ENCODE measurements around the gene PBX4. TPM values are rescaled to one million over a fixed set of nuclear protein-coding genes. Genes with fewer than 3 reads are reported as not detected.
A peak's percentile ranks its signal among the peaks of the same experiment; 100 is the strongest.
"Not testable (repeated sequence)": the region's sequence is repeated elsewhere in the genome, so short reads cannot be mapped to it uniquely, and the experiment has no call there.

Gene PBX4
- total RNA-seq, 1 donor from 2014 or later, result not detected

DNA sequence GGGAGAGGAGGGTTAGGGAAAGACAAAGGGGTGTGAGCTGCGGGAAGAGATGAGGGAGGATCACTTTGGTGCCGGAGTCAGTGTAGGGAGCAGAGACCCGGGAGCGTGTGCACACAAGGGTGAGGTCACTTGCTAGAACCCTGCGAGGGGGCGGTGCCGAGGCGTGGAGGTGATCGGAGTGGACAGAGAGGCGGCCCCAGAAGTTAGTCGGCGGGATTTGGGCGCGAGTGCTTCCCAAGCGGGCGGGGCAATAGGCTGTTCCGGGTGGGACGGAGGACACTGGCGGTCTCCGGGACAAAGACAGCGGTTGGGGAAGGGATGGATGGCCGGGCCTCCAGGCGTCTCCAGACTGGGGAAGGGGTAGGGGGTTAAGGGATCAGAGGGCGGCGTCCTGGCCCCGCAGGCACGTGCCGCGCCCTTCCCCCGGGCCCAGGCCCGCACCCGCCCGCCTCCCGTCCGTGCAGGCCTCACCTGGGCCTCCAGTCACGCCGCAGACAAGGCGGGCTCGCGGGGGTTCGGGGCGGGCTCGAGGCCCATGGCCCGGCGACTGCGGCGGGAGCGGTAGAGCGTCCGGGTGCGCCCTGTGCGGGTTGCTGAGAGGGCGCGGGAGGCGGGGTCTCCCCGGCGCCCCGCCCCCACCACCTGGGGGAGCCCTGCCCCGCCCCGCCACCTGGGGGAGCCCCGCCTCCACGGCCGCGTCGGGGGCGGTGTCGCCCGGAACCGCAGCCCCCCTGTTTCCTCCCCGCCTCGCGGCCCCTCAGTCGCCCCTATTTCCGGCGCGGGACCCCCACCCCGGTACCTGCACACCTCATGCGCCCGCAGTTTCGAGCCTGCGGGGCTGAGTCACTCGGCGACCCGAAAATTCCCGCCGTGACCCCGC lies 9.4 kb upstream of the PBX4 start, which contains the start of gene LPAR2:
Gene LPAR2 (minus strand): TSS at position 600 of the 880 bp plus-strand sequence. CDS start 945 bp downstream, outside the sequence.
- no peak for DNase-seq (ENCODE audit: low read depth in 2 of 2)

DNA sequence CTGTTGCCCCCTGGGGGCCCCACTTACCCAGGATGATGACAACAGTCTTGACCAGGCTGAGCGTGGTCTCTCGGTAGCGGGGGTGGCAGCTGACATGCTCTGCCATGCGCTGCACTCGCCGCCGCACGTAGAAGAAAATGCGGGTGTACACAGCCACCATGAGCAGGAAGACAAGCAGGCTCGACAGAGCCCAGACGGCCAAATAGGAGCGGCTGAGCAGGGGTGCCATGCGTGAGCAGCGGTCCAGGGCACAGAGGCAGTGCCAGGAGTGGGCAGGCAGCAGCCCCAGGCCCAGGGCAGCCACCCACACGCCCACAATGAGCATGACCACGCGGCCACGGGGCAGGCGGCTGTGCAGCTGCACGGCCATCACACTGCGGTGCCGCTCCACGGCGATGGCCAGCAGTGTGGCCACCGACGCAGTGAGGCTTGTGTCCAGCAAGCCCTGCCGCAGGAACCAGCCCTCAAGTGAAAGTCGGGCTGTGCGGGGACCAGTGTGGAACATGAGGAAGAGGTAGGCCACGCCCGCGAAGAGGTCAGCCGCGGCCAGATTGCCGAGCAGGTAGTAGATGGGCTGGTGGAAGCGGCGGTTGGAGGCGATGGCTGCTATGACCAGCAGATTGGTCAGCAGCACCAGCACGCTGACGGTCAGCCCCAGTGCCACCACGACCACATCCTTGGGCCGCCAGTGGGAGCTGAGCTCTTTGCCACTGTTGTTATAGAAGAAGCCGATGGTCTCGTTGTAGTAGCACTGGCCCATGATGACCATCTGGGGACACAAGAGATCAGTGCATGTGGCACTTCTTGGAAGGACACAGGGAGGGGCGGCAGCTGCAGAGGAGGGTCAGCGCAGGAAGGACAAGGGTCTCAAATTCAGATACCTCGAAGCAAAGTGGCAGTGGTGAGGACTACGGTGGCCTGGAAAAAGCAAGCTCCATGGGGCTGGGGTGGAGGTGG lies 8.3 kb upstream of the PBX4 start:
- DNase-seq (ENCODE audit: low read depth in 2 of 2), result no peak

DNA sequence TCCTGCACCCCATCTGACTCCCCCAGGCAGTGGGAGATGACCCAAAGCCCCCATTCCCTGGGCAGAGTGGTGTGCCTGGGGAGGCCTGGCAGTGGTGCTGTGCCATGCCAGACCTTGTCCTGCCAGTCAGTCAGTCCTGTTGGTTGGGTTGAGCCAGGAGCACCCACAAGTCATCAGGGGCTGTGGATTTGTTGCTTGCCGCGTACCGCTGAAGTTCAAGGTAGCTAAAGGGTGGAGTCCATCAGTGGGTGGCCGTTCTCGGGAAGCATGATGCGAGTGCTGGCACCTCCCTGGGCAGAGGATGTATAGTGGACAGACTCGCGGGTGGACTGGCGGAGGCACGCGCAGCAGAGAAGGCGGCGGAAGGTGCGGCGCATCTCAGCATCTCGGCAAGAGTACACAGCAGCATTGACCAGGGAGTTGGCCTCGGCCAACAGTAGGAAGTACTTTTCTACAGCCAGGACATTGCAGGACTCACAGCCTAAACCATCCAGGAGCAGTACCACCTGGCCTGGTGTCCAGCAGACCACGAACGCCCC lies 5.6 kb upstream of the PBX4 start:
- no peak for DNase-seq (ENCODE audit: low read depth in 2 of 2)

DNA sequence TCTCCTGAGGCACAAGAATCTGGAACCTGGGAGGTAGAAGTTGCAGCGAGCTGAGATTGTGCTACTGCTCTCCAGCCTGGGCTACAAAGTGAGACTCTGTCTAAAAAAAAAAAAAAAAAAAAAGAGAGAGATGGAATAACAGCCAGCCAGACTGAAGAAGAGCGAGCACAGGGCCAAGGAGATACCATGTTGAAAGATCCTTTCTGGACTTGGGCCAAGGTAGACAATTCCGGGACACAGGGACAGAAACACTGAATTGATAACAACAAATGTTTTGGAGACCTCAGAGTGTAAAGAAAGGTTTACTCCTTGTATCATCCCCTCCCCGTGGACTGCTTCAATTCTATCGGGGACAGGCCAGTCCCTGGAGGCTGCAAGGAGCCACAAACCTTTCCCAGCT lies 4.9 kb upstream of the PBX4 start:
- DNase-seq (ENCODE audit: low read depth in 2 of 2), result no peak

DNA sequence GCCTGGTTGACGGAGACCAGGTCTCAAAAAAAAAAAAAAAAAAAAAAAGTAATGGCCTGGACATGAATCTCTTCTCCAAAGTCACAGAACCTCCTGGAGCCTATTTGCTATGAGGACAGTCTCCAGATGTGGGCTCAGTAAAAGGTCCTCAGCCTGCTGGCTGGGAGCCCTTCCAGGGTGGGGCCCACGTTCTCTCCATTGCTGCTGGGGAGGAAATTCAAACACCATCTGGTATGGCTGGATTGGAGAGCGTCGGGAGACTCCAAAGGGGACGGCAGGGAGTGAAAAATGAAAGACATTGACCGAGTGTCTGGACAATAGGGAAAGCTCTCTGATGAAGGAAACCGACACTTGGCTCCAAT lies 1.3 kb upstream of the PBX4 start:
- DNase-seq (ENCODE audit: low read depth in 2 of 2), result no peak

DNA sequence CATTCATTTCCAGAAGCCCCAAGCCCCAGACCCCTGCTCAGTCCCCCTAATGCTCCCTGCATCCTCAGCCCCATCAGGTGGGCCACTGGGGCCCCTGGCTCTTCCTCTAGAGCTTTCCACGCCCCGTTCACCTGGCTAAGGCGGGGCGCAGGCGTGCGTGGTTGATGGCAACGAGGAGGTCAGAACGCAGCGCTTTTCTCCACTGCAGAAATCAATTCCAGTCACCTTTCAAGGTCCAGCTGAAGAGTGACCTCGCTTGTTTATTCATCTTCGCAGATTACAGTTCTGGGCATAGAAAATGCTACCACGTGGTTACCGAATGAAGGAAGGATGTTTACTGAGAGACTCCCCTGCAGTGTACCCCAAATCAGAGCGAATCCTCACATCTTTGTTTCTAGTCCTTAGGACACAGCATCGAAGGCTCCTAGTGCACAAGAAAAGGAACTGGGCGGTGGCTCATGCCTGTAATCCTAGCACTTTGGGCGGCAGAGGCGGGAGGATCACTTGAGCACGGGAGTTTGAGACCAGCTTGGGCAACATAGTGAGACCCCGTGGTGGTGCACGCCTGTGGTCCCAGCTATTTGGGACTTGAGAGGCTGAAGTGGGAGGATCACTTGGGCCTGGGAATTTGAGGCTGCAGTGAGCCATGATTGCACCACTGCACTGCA lies 828 bp upstream of the PBX4 start:
- no peak for DNase-seq (ENCODE audit: low read depth in 2 of 2)

DNA sequence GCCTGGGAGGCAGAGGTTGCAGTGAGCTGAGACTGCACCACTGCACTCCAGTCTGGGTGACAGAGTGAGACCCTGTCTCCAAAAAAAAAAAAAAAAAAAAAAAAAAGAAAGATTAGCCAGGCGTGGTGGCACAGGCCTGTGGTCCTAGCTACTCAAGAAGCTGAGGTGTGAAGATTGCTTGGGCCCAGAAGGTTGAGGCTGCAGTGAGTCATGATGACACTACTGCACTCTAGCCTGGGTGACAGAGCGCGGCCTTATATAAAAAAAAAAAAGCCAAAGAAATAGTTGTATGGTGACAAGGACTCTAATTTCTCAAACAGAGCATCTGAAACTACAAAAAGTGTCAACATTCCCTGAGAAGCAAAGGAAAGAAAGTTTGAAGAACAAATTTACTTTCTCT lies 3.4 kb downstream of the PBX4 start:
- DNase-seq (ENCODE audit: low read depth in 2 of 2), result no peak

DNA sequence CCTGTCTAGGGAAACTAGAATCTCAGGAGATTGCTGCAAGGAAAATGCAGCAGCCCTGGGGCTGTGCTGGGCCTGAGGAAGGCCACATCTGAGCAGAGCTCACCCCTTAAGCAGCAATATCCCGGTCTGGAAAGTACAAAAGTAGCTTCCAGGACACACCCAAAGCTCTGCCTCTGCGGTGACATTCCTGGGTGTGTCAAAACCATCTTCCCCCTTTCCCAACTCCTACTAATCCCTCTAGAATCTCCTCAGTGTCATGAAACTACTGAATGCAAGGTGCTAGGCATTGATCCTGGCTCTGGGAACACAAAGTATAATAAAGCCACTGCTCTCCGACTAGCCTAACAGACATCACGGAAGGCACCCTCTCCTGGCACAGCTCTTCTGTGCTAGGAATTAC lies 5.0 kb downstream of the PBX4 start:
- DNase-seq (ENCODE audit: low read depth in 2 of 2), result no peak

DNA sequence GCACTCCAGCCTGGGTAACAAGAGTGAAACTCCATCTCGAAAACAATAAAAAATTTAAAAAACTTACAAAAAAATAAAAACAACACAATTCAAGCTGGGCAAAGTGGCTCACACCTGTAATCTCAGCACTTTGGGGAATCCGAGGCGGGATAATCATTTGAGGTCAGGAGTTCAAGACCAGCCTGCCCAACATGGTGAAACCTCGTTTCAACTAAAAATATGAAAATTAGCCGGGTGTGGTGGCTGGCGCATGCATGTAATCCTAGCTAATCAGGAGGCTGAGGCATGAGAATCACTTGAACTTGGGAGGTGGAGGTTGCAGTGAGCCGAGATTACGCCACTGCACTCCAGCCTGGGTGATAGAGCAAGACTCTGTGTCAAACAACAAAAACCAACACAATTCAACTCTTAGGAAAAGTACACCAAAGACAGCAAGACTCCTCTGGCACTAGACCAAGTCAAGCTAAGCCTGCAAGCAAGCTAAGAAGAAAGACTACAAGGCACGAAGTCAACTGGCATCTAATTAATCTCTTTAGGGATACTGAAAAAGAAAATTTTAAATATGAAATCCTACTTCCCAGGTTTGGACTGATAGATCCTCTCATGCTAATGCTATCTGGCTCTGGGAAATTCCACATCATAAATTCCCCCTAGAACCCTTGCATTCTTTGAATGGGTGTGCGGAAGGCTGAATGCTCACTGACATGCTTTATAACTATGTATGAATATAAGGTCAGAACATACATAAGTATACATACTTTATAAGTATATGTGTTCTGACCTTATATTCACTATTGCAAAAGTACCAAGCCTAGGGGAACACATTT lies 7.9 kb downstream of the PBX4 start:
- DNase-seq (ENCODE audit: low read depth in 2 of 2), result no peak

DNA sequence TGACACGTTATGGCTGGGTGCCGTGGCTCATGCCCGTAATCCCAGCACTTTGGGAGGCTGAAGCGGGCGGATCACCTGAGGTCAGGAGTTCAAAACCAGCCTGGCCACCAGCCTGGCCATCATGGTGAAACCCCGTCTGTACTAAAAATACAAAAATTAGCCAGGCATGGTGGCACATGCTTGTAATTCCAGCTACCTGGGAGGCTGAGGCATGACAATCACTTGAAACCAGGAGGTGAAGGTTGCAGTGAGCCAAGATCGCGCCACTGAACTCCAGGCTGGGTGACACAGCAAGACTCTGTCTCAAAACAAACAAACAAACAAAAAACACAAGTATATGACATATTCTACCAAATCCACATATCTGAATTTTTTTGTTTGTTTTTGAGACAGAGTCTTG lies 11.8 kb downstream of the PBX4 start:
- DNase-seq (ENCODE audit: low read depth in 2 of 2), result not testable (repeated sequence)

DNA sequence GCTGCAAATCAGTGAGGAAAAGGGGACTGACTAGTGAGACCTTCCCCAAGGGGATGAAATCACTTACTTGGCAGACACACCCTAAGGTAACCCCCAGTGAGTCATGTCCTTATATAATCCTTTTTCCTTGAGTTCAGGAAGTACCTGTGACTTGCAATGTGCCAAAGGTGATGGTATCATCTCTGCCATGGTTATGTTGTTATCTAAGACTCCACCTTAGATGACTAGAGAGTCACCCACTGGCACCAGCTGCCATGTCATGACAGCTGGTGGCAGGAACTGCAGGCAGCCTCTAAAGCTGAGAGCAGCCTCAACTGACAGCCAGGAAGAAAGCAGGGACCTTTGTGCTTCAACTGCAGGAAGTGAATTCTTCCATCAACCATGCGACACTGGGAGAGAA lies 12.5 kb downstream of the PBX4 start:
- no peak for DNase-seq (ENCODE audit: low read depth in 2 of 2)

DNA sequence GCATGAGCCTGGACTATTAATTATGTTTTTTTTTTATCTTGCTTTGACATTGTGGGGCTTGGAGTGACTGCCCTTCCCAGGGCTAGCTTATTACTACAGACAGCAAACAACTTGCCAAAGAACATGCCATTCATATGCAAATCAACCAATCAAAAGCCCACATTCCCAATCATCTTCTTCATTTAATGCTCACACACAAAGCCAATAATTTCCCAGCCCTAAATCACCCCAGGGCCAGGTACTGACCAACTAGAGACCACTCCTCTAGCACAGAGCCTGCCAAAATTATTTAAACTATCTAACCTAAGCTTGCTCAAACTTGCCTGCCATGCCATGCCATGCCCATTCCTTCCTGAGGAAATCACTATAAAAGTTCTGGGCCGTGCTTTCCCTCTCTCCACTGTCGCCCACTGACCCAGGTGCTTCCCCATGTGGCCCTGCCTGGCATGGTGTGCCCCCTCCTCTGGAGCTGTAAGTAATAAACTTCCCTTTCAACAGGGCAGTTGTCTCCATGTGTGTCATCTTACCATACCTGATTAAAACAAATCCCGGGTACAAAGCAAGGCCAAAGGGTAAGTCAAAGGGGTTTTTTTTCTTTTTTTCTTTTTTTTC lies 15.7 kb downstream of the PBX4 start:
- DNase-seq (ENCODE audit: low read depth in 2 of 2), result no peak

DNA sequence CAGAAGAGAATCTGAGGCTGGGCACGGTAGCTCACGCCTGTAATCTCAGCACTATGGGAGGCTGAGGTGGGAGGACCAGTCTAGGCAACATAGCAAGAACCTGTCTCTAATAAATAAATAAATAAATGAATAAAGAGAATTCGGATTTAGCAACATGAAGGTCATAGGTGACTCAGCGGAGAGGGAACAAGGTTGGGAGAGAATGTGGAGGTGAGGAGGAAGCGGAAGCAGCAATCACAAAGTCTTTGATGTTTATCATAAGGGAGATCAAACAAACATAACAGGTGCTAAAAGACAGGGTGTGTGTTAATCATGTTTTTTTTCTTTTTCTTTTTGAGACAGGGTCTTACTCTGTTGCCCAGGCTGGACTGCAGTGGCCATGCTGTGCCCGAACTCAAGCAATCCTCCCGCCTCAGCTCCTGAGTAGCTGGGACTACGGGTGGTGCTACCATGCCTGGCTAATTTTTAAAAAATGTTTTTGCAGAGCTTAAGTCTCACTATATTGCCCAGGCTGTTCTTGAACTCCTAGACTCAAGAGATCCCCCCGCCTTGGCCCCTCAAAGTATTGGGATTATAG lies 16.3 kb downstream of the PBX4 start:
- DNase-seq (ENCODE audit: low read depth in 2 of 2), result no peak

DNA sequence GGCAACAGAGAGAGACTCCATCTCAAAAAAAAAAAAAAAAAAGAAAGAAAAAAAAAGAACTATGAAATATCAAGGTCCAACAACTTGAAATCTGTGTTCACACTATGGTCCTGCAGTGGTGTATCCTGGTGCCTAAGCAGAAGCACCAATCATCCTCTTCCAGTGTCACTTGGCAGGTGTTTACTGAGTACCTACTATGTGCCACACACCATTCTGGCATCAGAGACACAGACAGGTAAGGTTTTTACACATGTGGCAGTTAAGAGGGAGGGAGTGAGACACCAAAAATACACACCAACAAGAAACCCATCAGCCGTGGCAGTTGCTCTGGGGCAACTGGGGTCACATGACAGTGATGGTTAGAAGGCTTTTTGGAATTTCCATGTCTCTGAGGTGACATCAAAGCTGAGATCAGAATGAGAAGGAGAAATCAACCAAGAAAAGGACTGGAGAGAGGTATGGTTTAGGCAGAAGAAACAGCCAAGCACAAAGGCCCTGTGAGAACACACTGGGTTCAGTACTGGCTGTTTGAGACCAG lies 17.6 kb downstream of the PBX4 start:
- DNase-seq (ENCODE audit: low read depth in 2 of 2), result no peak

DNA sequence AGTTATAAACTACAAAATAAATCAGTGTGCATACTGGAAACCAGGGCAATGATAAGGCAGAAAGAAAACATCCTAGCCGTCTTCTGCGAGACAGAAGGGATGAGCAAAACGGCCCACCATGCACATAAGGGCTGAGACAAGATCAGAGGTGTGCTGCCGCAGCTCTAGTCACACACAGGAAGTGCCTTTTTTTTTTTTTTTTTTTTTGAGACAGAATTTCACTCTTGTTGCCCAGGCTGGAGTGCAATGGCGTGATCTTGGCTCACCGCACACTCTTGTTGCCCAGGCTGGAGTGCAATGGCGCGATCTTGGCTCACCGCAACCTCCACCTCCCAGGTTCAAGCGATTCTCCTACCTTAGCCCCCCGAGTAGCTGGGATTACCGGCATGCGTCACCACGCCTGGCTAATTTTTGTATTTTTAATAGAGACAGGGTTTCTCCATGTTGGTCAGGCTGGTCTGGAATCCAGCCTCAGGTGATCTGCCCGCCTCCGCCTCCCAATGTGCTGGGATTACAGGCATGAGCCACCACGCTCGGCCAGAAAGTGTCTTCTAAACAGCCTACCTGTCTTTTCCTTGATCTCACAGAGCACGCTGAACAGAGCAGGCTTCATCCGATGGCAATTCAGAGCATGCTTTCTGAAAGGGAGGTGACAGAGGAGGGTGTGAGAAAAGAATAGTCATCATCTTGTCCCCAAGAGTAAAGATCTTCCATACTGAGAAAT lies 19.6 kb downstream of the PBX4 start:
- DNase-seq (ENCODE audit: low read depth in 2 of 2), result not testable (repeated sequence)

DNA sequence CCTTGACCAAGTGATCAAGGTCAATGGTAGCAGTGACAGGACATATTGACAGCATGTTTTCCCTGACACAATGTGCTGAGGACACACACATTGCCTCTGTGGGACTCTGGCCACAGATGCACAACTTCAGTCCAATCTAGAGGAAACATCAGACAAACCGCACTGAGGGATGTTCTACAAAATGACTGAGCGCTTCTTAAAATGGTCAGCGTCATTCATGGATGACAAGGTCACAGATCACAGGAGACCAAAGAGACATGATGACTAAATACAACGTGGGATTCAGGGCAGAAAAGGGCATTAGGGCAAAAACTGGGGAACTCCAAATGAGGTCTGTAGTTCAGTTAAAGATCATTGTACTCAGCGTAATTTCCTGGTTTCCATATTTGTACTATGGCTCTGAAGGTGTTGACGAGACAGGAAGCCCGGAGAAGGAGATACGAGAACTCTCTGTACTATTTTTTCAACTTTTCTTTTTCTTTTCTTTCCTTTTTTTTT lies 20.6 kb downstream of the PBX4 start:
- peak; percentile 11 for DNase-seq (ENCODE audit: low read depth in 2 of 2)

DNA sequence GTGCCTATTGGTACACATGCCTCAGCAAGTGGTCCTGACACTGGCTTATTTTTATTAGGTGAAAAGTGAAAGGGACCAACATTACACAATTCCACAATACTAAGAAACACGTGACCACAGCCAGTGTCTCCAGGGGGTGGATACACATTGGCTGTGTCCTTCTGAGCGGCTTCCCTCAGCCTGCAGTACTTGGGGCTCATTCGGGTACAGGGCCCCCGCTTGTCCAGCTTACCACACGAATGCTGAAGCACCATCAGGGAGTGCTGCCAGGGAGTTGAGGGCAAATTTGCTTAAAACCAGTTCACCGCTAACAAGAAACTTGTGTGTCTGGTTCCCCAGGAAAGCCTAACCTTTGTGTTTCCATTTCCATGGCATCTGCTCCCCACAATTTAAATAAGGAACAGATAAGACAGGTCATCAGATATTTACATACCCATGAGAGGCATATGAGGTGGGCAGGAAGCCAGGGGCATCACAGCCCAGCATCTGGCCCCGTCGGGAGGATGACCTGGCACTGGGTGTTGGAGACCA lies 23.3 kb downstream of the PBX4 start:
- no peak for DNase-seq (ENCODE audit: low read depth in 2 of 2)

DNA sequence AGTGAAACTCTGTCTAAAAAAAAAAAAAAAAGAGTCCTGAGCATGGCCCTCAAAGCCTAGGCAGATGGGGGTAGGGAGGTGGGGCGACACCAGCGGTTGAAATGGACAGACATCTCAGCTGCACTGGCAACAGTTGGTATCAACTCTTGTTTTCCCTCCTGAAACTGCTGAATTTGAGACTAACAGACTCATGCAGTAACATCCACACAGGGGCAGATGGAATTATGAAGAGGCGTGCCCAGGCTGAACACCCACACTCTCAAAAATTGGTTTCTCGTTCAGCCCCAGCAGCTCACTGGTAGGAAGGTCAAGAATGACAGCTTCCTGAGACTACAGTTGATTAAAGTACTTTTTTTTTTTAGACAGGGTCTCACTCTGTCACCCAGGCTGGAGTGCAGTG lies 24.1 kb downstream of the PBX4 start:
- DNase-seq (ENCODE audit: low read depth in 2 of 2), result no peak

All from dermis microvascular lymphatic vessel endothelial cell (primary cell).